ENCODE measurements around the gene SCCPDH. TPM values are rescaled to one million over a fixed set of nuclear protein-coding genes. Genes with fewer than 3 reads are reported as not detected.

Gene SCCPDH
- total and polyA plus RNA-seq, 9 of the 15 experiments (the other 6 are each of a cell fraction or from before 2014, with no cell fraction given), result 7.0 to 61.9 (median 38.3) TPM

GRCh38 chr1:246794828-246795671 lies 70.8 kb downstream of the SCCPDH start:
- Histone ChIP-seq H3K36me3 (ENCODE audit: control insufficient read depth, insufficient read depth, low read length) (no peaks in the 10 kb centered on the region), H3K9me3 (replicated peaks; ENCODE audit: control insufficient read depth, insufficient read depth, low read depth, low read length) (no peaks in the 10 kb centered on the region), H2AFZ (ENCODE audit: low read depth, low read length) (no peak overlapping the region), H3K4me1 (replicated peaks in 1 of 2; ENCODE audit: control insufficient read depth in 2 of 2, insufficient read depth in 2 of 2, low read length in 2 of 2) (peaks cover 5 to 37% of the 10 kb centered on the region in 2 experiments; a peak in 3 of 5 replicates), H3K79me2 (ENCODE audit: control insufficient read depth, insufficient read depth, low read length) (no peaks in the 10 kb centered on the region), H3K4me3 (no peak overlapping the region), H3K27ac (ENCODE audit: extremely low read depth, low read depth, low read length) (no peak overlapping the region), H3K9ac (ENCODE audit: insufficient read depth in 1 of 2, low read depth in 2 of 2, low read length in 2 of 2) (no peak overlapping the region), H3K4me2 (ENCODE audit: insufficient read depth, low read length) (no peak overlapping the region), H3K27me3 (ENCODE audit: control insufficient read depth in 2 of 2, insufficient read depth in 2 of 2, low read length in 2 of 2) (peaks cover 6 to 68% of the 10 kb centered on the region in 2 experiments), H3K9me1 (ENCODE audit: control insufficient read depth, insufficient read depth, low read length) (no peaks in the 10 kb centered on the region), H4K20me1 (replicated peaks; ENCODE audit: control insufficient read depth, insufficient read depth, low read length) (no peaks in the 10 kb centered on the region)
- in situ Hi-C loops (cut with MboI) (no loop called here), intact Hi-C loops (cut with micrococcal nuclease) (no loop called here)
- DNase-seq (ENCODE audit: extremely low read depth in 1 of 4, low spot score in 3 of 4), result peak in 2 of 4 experiments; percentile 48 to 58
- no peak; the same call in 2 of the 3 replicates for ATAC-seq
- ChIA-PET CTCF (ENCODE audit: low intra/inter-chr PET ratio) (no interaction called here), POLR2A (interaction anchor here (1.1 to 1.2 kb wide), 2 partner anchors 10 to 105 kb away, joined by 3 to 7 read pairs; no protein-coding TSS in a partner anchor)
- BruUV-seq (replicated peaks), result no TSS peak
- 35% methylated on average over 24 of the region's 27 CpGs for WGBS (ENCODE audit: insufficient coverage, low coverage, missing lambda C conversion rate)
- FAIRE-seq, result peak; percentile 32
- TF ChIP-seq BHLHE40 (IDR thresholded peaks at IDR 0.05; ENCODE audit: low read length) (peak; percentile 40; the same call in 1 of the 2 replicates), HDAC2 (IDR thresholded peaks at IDR 0.05) (no peak), POLR3A (IDR thresholded peaks at IDR 0.05; ENCODE audit: borderline replicate concordance, extremely low read depth, insufficient read depth, insufficient read length) (no peak)
